Measurements from ENCODE around the gene SIRT2.

- no peak for TF ChIP-seq EZH2 (IDR thresholded peaks at IDR 0.05)
- no peak for TF ChIP-seq FOXP2 (optimal IDR thresholded peaks at IDR 0.05; ENCODE audit: control extremely low read depth, extremely low read length, insufficient read depth)
- TF ChIP-seq POLR2AphosphoS5 (IDR thresholded peaks at IDR 0.05; ENCODE audit: borderline replicate concordance, low read depth, low read length) = no peak
Observed at GRCh38 chr19:38901683-38902082, 2.3 kb upstream of the SIRT2 start.

Data from SK-N-MC (cell line).